DMS 273 treated with DMSO at 0.1 percent for 48 hours (cell line): Measurements from ENCODE around the gene CUEDC1.
"Not testable (repeated sequence)": the region's sequence is repeated elsewhere in the genome, so short reads cannot be mapped to it uniquely, and the experiment has no call there.

ENCODE experiments used
- DNase-seq: peaks from one replicate; lab custom pipeline; 2025; lab: John Stamatoyannopoulos, UW

The CUEDC1 gene

GRCh38 chr17:57859601-57860413 lies 95.4 kb downstream of the CUEDC1 start:
- DNase-seq, result no peak

- no peak for DNase-seq
Observed at GRCh38 chr17:57858838-57859237, 96.4 kb downstream of the CUEDC1 start.

- no peak for DNase-seq
Observed at GRCh38 chr17:57856792-57857620, 98.2 kb downstream of the CUEDC1 start.

DNA sequence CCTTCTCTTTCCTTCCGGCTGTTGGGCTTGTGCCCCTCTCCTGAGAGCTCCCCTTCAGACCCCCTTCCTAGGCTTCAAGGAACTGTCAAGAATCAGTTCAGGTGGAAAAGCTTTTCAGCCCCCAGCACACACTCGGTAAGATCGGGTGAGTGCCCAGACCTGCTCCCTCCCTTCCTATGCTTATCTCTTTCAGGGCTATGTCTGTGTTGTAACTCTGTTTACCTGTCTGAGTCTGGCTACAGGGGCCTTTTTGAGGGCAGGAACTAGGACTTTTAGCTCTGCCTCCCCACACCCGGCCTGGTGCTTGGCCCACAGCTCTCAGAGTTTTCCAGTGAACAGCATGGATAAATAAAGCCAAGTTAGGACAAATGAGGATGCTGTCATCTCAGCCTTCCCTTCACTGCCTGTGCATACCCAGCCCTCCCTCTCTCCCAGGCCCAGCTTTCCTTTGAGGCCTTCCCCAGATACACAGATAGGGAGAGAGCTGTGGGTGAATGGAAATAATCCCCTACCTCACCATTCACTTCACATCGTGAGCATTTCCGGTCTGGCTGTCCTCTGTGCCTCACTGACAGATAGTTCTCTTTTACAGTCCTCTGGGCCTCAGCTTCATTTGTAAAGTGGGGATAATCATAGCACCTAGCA lies 99.7 kb downstream of the CUEDC1 start:
- no peak for DNase-seq

- DNase-seq, result no peak
Observed at GRCh38 chr17:57853695-57854094, 101.5 kb downstream of the CUEDC1 start.

DNA sequence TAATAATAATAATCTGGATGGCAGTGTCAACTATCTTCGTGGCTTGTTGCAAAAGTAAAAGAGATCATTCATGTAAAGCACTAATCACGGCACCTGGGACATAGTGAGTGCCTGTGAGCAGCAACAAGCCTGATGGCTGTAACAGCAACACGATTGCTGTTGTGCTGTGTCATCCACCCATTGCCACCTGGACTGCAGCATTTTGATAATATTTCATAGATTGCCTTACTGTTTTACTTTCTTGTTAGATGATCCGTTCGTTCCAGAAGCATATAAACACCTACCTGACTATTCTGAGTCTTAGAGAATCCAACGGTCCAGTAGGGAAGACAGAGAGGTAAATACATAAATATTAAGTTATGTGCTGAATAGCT lies 102.3 kb downstream of the CUEDC1 start:
- DNase-seq, result no peak

DNA sequence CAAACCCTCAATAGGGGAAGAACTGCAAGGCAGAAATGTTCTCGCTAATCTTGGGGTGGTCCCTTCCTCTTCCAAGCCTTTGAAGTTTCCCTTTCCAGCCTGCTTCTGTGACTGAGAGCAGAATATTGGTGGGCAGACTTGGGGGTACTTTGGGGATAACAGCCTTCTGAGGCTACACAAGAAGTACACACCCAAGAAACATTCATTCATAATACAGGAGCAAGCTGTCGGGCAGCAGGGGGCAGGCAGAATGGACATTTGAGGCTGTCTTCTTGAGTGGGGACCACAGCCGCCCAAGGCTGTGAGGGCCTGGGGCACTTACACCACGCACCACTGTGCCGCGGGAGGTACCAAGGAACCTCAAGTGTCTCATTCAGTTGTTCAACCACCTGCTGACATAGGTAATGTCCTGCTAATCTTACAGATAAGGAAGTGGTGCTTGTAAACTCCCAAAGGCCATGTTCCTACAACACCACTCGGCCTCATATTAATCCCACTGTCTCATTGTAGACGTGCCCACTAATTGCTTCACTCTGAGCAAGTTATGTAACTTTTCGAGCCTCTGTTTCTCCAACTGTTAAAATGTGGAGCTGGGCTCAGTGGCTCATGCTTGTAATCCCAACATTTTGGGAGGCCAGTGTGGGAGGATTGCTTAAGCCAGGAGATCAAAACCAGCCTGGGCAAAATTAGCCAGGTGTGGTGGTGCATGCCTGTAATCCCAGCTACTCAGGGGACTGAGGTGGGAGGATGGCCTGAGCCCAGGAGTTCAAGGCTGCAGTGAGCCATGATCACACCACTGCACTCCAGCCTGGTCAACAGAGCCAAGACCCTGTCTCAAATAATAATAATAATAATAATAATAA lies 102.9 kb downstream of the CUEDC1 start:
- no peak for DNase-seq

GRCh38 chr17:57849874-57850754 lies 105.1 kb downstream of the CUEDC1 start, which contains the start of gene MRPS23:
Gene MRPS23 (minus strand): TSS chr17:57850044. CDS start chr17:57850010, 34 bp downstream.
- DNase-seq, result peak; percentile 97

DNA sequence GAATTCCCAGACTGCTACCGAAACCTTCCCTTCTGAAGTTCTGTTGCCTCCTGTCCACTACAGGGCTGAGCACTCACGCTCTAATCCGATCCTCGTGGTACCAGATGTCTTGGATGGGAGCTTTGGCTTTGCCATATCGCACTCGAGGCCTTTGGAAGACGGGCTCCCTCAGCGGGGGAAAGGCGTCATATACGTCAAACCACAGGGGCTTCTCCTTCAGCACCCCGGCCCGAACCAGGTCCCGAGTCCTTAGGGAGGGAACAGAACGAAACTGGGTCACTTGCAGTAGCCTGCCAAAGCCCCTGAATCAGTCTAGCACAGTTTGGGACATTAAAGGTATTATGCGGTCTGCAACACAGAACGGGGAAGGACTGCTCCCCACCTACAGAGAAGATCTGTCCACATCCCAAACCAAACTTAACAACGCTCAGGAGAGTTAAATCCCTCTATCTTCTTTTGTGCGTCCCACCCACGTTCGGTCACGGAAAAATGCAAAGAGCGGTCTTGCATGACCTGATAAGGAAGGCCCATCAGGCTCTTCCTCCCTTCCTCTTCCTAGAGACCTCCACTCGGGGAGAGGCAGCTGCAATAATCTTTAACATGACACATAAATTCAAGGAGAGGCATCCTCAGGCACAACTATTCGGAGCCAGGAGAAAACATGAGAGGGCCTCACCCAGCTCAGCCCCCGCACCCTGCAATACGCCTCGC lies 105.9 kb downstream of the CUEDC1 start:
- no peak for DNase-seq

DNA sequence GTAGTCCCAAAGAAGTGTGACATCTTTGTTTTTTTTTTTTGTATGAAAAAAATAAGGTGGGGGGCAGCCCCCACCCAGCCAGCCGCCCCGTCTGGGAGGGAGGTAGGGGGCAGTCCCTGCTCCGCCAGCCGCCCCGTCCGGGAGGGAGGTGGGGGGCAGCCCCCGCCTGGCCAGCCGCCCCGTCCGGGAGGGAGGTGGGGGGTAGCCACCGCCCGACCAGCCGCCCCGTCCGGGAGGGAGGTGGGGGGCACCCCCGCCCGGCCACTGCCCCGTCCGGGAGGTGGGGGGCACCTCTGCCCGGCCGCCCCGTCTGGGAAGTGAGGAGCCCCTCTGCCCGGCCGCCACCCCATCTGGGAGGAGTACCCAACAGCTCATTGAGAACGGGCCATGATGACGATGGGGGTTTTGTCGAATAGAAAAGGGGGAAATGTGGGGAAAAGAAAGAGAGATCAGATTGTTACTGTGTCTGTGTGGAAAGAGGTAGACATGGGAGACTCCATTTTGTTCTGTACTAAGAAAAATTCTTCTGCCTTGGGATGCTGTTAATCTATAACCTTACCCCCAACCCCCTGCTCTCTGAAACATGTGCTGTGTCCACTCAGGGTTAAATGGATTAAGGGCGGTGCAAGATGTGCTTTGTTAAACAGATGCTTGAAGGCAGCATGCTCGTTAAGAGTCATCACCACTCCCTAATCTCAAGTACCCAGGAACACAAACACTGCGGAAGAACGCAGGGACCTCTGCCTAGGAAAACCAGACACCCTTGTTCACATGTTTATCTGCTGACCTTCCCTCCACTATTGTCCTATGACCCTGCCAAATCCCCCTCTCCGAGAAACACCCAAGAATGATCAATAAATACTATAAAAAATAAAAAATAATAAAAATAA lies 108.9 kb downstream of the CUEDC1 start:
- DNase-seq, result not testable (repeated sequence)

DNA sequence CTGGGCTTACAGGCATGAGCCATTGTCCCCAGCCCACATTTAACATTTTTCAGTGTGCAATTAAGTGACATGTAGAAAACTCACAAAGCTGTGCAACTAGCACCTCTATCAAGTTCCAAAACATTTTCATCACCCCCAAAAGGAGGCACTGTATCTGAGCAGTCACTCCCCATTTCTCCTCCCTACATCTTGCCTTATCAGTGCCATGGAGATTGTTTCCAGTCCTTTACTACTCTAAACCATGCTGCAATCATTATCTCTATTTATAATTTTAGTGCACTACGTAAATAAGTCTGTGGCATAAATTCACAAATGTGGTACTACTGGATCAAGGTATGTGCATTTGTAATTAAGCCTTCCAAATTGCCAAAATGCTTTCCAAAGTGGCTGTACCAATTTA lies 112.9 kb downstream of the CUEDC1 start:
- no peak for DNase-seq

- DNase-seq, result no peak
Observed at GRCh38 chr17:57839571-57839923, 115.7 kb downstream of the CUEDC1 start.

DNA sequence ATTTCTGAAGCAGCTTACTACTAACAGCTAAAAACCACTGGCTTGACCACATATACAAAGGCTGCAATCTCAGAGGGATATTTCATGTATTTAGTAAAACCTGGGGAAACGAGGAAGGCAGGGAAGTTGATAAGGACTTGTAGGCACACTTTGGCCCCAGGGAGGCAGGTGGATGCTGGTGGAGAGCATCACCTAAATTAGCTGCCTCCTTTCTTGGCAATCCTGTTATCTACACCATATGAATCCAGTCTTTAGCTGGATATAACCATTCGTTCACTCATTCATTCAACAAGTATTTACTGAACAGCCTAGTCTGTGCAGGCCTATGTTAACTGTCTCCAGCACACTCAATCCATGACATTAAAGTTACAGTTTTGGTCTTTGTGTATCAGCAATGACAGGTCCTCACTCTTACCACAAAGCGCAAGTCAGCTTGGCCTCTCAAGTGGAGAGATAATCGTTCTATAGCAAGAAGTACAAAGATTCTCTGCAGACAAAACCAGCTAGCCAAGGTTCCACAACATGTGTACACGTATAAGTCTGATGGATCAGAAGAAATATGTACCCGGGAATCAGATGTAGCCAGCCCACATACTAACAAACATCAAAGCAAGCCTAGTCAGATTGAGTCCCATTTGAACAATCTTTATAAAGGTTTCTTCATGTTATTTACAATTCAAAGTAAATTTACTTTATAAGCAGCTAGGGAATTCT lies 116.2 kb downstream of the CUEDC1 start:
- DNase-seq, result no peak

- DNase-seq, result no peak
Observed at GRCh38 chr17:57838453-57838852, 116.8 kb downstream of the CUEDC1 start.

DNA sequence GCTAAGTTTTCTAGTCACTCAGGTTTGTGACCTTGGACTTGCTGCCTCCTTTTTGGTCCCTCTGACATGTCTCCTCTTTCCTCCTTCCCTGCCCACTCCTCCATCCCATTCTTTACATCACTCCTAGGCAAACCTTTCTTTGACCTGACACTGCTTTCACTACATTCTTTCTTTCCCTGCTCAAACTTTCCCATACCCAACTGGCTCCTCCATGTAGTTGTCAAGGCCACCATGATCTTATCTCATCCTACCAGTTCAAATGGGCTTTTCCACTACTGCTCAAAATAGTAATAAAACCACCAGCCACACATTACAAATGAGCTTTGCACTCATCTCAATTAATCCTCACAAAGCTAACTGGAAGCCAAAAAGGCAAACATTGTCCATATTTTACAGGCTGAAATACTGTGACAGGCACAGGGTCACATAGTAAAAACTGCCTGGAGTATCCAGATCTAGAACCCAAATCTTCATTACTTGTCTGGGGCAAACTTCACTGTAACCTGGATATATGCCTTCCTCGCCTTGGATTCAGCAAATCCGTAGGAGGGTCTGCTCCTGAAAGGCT lies 119.8 kb downstream of the CUEDC1 start:
- DNase-seq, result no peak

- no peak for DNase-seq
Observed at GRCh38 chr17:57834146-57834741, 121.0 kb downstream of the CUEDC1 start.

DNA sequence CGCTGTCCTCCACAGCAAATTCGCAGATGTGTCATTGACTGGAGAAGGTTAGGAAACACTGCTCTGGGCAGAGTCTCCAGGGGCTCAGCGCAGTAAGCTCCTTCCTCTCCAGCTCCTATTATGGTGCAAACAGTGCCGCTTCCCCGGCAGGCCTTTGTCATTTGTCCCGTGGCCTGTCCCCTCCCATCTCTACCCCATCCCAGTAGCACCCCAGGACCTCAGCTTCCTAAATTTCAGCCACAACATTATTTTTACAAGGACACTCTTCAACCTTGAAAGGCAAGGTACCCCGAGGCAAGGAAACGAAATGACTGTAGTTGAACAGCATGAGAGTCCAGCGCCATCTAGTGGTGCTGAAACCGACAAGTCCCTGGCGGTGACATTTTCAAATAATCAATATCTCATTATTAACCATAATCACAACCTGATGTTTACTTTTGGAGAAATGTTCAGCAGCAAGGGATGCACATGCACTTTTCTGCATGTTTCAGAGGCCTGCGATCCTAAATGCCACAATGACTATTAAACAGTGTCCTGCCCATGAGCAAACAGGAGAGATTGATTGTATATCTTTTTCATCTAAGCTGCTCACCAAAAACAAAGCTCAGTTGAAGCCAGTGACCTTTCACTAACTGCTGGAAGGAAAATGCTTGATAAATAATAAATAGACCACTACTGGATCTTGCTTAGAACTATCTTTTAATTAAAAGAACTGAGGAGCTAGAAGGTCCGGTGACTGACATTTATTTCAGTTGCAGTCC lies 121.9 kb downstream of the CUEDC1 start:
- DNase-seq, result no peak
